Measurements from ENCODE around the gene ARHGAP1. TPM values are rescaled to one million over a fixed set of nuclear protein-coding genes. Genes with fewer than 3 reads are reported as not detected.

ARHGAP1 gene
- total and polyA plus RNA-seq, 2 donors (not counting 3 experiments of a cell fraction or from before 2014, with no cell fraction given), result 30.9 to 58.2 TPM

DNA sequence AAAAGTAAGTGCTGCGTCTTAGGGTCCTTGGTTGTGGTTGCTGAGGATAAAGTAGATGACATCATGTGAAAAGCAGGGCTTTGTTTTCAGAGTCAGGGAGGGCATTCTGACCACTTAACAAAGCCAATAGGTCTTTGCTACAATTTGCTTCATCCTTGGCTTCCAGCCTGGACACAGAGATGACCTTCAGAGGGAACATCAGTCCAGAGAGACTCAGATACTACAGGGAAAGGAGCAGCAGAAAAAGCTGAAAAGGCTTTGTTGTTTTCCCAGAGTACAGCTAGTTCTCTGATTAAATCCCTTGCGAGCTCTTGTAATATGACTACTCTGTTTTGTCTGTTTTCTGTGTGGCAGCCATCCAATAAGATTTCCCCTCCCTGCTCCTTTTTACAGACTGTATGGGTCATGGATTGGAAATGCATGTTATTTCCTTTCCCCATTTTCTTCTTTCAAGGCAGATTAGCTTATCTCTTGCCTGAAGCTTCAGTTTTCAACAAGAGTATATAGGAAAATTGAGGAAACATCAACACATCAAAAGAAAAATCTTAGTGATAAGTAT is 51.2 kb downstream of the ARHGAP1 start:
- Histone ChIP-seq H3K9ac (replicated peaks; ENCODE audit: extremely low read depth, insufficient read depth, low read length) (peak overlapping the region; percentile 97), H3K4me2 (ENCODE audit: insufficient read depth, low read length) (peak overlapping the region; percentile 71), H3K9me3 (replicated peaks; ENCODE audit: control insufficient read depth, insufficient read depth, low read length) (no peaks in the 10 kb centered on the region), H3K27ac (ENCODE audit: insufficient read depth, low read depth, low read length) (peak overlapping the region; percentile 99), H3K36me3 (ENCODE audit: control insufficient read depth in 2 of 2, extremely low read depth in 1 of 2, insufficient read depth in 2 of 2, low read length in 2 of 2) (peaks cover 0 to 18% of the 10 kb centered on the region in 2 experiments), H3K27me3 (ENCODE audit: control insufficient read depth in 2 of 2, insufficient read depth in 2 of 2, low read length in 2 of 2) (no peaks in the 10 kb centered on the region), H4K20me1 (replicated peaks; ENCODE audit: control insufficient read depth, extremely low read depth, insufficient read depth, low read length) (no peaks in the 10 kb centered on the region), H3K79me2 (ENCODE audit: control insufficient read depth, insufficient read depth, low read length) (no peaks in the 10 kb centered on the region), H3K4me1 (ENCODE audit: control insufficient read depth, extremely low read depth, insufficient read depth, low read length) (peaks cover 29% of the 10 kb centered on the region), H3K9me1 (replicated peaks; ENCODE audit: control insufficient read depth, extremely low read depth, insufficient read depth, low read length) (no peaks in the 10 kb centered on the region), H3K4me3 (replicated peaks in 1 of 3; ENCODE audit: insufficient read depth in 1 of 3, low read depth in 1 of 3, low read length in 3 of 3) (peak overlapping the region in 1 of 3 experiments; percentile 51), H2AFZ (ENCODE audit: low read depth, low read length) (peak overlapping the region; percentile 58)
- CTCF ChIA-PET, result interaction anchor here (0.7 to 1.8 kb wide), 10 partner anchors 10 to 257 kb away, joined by 3 to 6 read pairs (median 4); partner anchors contain the start of gene ATG13
- BruUV-seq (replicated peaks), result TSS peak; percentile 100
- TF ChIP-seq JUN (IDR thresholded peaks at IDR 0.05; ENCODE audit: borderline replicate concordance, insufficient read depth, insufficient read length, low read depth) (peak; percentile 52), MAX (IDR thresholded peaks at IDR 0.05; ENCODE audit: insufficient read depth, insufficient read length) (no peak), POLR2AphosphoS5 (IDR thresholded peaks at IDR 0.05; ENCODE audit: insufficient read depth, low read depth, low read length) (peak; percentile 55), MYC (IDR thresholded peaks at IDR 0.05; ENCODE audit: low read depth, low read length) (no peak), POLR2A (IDR thresholded peaks at IDR 0.05; ENCODE audit: low read depth, low read length) (no peak), EZH2 (IDR thresholded peaks at IDR 0.05; ENCODE audit: borderline replicate concordance, low read depth, low read length, severe bottlenecking) (no peak), FOS (IDR thresholded peaks at IDR 0.05; ENCODE audit: borderline replicate concordance, insufficient read depth, low read length) (peak; percentile 37), GATA2 (IDR thresholded peaks at IDR 0.05; ENCODE audit: insufficient read depth, insufficient read length, low read depth, low read length) (peak; percentile 80)
- FAIRE-seq (peak; percentile 98), DNase-seq (ENCODE audit: low read depth, low spot score) (peak; percentile 98)
- dilution Hi-C loops (cut with MboI; ENCODE audit: extremely low pct_ligation_motif_present, low sequenced_read_pairs), result no loop called here
- POLR2A ChIA-PET, result interaction anchor here (0.5 to 1.3 kb wide), 4 partner anchors 31 to 257 kb away, joined by 3 to 6 read pairs (median 3); partner anchors contain the start of gene CHRM4
- intact Hi-C loops (cut with micrococcal nuclease), result loop anchor here (1.0 kb wide), 2 partner anchors 32 to 51 kb away; partner anchors contain the start of genes ARHGAP1, ATG13 and HARBI1
